ENCODE results near the gene CCL14.
"Not testable (repeated sequence)": the region's sequence is repeated elsewhere in the genome, so short reads cannot be mapped to it uniquely, and the experiment has no call there.

The CCL14 gene

DNA sequence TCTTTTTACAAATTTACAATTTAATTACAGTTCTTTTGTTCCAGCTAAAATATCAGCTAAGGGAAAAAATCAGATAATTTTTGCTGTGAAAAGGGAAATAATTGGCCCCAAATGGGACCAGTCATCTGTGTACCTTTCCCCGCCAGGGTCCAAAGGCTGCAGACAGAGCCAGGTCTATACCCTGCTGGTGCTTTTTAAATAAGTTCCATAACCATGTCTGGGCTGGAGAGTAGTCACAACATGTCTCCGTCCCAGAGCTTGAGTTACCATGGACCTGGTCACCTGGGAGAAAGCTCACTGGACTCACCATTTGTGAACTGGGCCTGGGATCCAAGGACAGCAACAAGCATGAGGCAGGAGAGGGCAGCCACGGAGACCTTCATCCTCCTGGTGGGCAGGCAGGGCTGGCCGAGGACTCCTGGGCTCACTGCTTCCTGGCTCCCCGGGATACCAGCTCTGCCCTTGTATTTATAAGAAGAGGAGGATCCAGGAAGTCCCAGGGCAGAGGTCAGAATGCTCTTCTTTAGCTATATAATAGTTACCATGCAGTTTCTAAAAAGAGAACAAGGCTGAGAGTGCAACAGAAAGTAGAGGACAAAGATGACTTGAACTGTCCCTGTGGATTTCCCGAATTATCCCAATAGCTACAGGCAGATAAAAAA is 14.7 kb upstream of the CCL14 start, which contains the start of gene CCL15:
Gene CCL15 (minus strand): TSS at position 444 of the 662 bp plus-strand sequence. CDS start 61 bp downstream, at position 383.
- DNase-seq = no peak
- H3K36me3 ChIP-seq = no peaks in the 10 kb centered on the region
- no peak within 1 kb of the TSS for H3K4me3 ChIP-seq
- TF ChIP-seq CTCF (IDR thresholded peaks at IDR 0.05) = no peak
- H3K27ac ChIP-seq = no peak within 1 kb of the TSS
- intact Hi-C loops (cut with DNase I; ENCODE audit: low total_unique reads) = no loop called here
- peaks cover 0 to 3% of the 10 kb centered on the region in 2 donors for H3K27me3 ChIP-seq
- H3K9me3 ChIP-seq = no peaks in the 10 kb centered on the region
- H3K4me1 ChIP-seq = no peaks in the 10 kb centered on the region

DNA sequence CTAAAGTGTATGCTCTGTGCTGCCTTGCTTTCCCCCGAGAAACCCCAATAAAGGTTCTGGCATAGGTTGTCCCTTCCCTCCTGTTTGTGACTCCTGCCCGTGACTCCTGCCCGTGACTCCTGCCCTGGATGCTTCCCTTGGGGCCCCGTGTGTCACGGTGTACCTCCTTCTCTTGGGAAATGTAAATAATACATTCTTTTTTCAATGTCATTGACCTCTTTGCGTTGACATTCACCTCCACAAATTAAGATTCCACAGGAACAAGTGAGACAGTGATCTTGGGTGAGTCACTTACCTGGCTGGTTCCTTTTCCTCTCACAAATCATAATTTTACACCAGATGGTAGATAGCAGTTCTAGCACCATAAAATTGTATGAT is 14.2 kb upstream of the CCL14 start:
- DNase-seq = no peak
- no peak for TF ChIP-seq CTCF (IDR thresholded peaks at IDR 0.05)
- H3K4me1 ChIP-seq = no peaks in the 10 kb centered on the region
- H3K36me3 ChIP-seq = no peaks in the 10 kb centered on the region
- no peak overlapping the region for H3K4me3 ChIP-seq
- H3K27ac ChIP-seq = no peak overlapping the region
- H3K9me3 ChIP-seq = no peaks in the 10 kb centered on the region
- peaks cover 0 to 3% of the 10 kb centered on the region in 2 donors for H3K27me3 ChIP-seq
- intact Hi-C loops (cut with DNase I; ENCODE audit: low total_unique reads) = no loop called here

GRCh38 chr17:35998756-35999155 is 12.2 kb upstream of the CCL14 start:
- no peak for TF ChIP-seq CTCF (IDR thresholded peaks at IDR 0.05)
- no peaks in the 10 kb centered on the region for H3K9me3 ChIP-seq
- H3K27ac ChIP-seq = no peak overlapping the region
- peaks cover 0 to 3% of the 10 kb centered on the region in 2 donors for H3K27me3 ChIP-seq
- no peaks in the 10 kb centered on the region for H3K36me3 ChIP-seq
- H3K4me1 ChIP-seq = no peaks in the 10 kb centered on the region
- intact Hi-C loops (cut with DNase I; ENCODE audit: low total_unique reads) = no loop called here
- H3K4me3 ChIP-seq = no peak overlapping the region
- DNase-seq = no peak

- intact Hi-C loops (cut with DNase I; ENCODE audit: low total_unique reads) = no loop called here
- Histone ChIP-seq H3K27me3 (peaks cover 0 to 3% of the 10 kb centered on the region in 2 donors), H3K4me1 (no peaks in the 10 kb centered on the region), H3K4me3 (no peak overlapping the region), H3K36me3 (no peaks in the 10 kb centered on the region), H3K27ac (no peak overlapping the region), H3K9me3 (no peaks in the 10 kb centered on the region)
- no peak for TF ChIP-seq CTCF (IDR thresholded peaks at IDR 0.05)
- no peak for DNase-seq
These were observed 11.6 kb upstream of the CCL14 start for GRCh38 chr17:35998018-35998545.

GRCh38 chr17:35995346-35995745 is 8.8 kb upstream of the CCL14 start:
- H3K27ac ChIP-seq; intact Hi-C loops (cut with DNase I; ENCODE audit: low total_unique reads); DNase-seq; H3K36me3 ChIP-seq; H3K9me3 ChIP-seq; H3K4me1 ChIP-seq; H3K4me3 ChIP-seq: not testable (repeated sequence)
- H3K27me3 ChIP-seq = peaks cover 0 to 12% of the 10 kb centered on the region in 2 donors

DNA sequence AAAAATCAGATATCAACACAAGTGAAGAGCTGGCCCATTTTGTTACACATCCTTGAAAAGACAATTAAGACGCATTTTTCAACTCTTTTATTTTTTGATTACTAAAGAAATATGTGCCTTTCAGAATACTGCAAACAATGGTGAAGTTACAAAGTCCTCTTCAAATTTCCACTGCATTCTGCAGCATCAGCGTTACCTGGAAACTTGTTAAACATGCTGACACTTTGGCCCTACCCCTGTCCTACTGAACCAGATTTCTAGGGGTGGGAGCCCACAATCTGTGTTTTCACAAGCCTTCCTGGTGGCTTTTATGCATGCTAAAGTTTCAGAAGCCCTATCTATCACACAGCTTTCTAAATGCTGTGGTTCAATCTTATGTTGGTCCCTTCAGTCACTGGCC is 4.5 kb upstream of the CCL14 start:
- Histone ChIP-seq H3K4me1 (no peaks in the 10 kb centered on the region), H3K27me3 (peaks cover 0 to 10% of the 10 kb centered on the region in 2 donors), H3K9me3 (no peaks in the 10 kb centered on the region), H3K27ac (no peak overlapping the region), H3K4me3 (no peak overlapping the region), H3K36me3 (no peaks in the 10 kb centered on the region)
- DNase-seq = no peak
- TF ChIP-seq CTCF (IDR thresholded peaks at IDR 0.05) = no peak
- intact Hi-C loops (cut with DNase I; ENCODE audit: low total_unique reads) = no loop called here

All from tibial artery (tissue), 4 donors.